Melanocyte of skin (primary cell): ENCODE data around the gene PPFIA2. TPM values are rescaled to one million over a fixed set of nuclear protein-coding genes. Genes with fewer than 3 reads are reported as not detected.

Experiments
- total RNA-seq, 2 donors: library from RNA; depleted of rRNA; stranded (reverse); fragments of >200 nt; gene quantifications; 2 replicates each; pipeline ENCODE4 v1.2.3, GENCODE V29; 2012

The PPFIA2 gene
- under 1 TPM; 0.34 to 1.00 TPM for total RNA-seq

GRCh38 chr12:81759190-81760051 lies at the start of gene PPFIA2:
Gene PPFIA2, minus strand, starts transcription at chr12:81759350.

